ENCODE measurements around the gene SLC25A44. TPM values are rescaled to one million over a fixed set of nuclear protein-coding genes. Genes with fewer than 3 reads are reported as not detected.

The SLC25A44 gene
- total and polyA plus RNA-seq, 2 of the 8 experiments (the other 6 are each of a cell fraction or from before 2014, with no cell fraction given) = 23.4 to 32.1 TPM

DNA sequence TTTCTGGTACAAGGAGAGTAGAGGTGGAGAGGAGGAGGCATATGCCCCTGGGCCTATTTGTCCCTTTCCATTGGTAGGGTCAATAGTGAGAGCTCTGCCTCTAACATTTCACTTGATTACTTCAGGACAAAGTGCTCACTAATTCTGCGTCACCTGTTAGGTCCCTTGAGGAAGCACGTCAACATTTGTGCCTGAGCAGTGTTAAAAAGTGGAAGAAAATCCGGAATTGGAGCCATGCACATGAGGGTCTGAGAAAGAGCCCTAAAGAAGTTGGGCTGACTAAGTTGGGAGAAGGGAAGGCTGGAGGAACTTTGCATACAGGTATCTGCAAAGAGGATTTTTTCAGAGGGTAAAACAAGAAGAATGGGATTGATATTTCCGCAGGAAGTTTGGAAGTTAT lies 1.9 kb downstream of the SLC25A44 start (continued):
- TF ChIP-seq RBBP5 (IDR thresholded peaks at IDR 0.05; ENCODE audit: borderline replicate concordance, low read depth, low read length) = no peak
- no peak for TF ChIP-seq RNF2 (IDR thresholded peaks at IDR 0.05; ENCODE audit: borderline replicate concordance, low read depth, low read length, missing control alignments, poor library complexity, severe bottlenecking)
- no peak for TF ChIP-seq CBX8 (IDR thresholded peaks at IDR 0.05; ENCODE audit: borderline replicate concordance, low read depth, low read length)
- no peak for TF ChIP-seq TAF7 (optimal IDR thresholded peaks at IDR 0.05; ENCODE audit: borderline replicate concordance, low read depth, low read length)
- TF ChIP-seq HDAC2 (IDR thresholded peaks at IDR 0.05; ENCODE audit: borderline replicate concordance in 1 of 2, low read depth in 2 of 2, low read length in 2 of 2) = no peak
- TF ChIP-seq BCL11A (IDR thresholded peaks at IDR 0.05; ENCODE audit: low read depth in 2 of 2, low read length in 2 of 2) = no peak
- TF ChIP-seq HDAC6 (IDR thresholded peaks at IDR 0.05; ENCODE audit: low read depth, low read length) = no peak
- TF ChIP-seq, protein P1, sequence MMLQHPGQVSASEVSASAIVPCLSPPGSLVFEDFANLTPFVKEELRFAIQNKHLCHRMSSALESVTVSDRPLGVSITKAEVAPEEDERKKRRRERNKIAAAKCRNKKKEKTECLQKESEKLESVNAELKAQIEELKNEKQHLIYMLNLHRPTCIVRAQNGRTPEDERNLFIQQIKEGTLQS (IDR thresholded peaks at IDR 0.05; ENCODE audit: insufficient read depth, low read depth, low read length) = no peak
